GM19239 (cell line): ENCODE results near the gene SYT7.

Experiments
- DNase-seq: peaks from one replicate; pipeline ENCODE4 v3.0.0; 2011; ENCODE audit warnings: low spot score; ENCODE audit not compliant: insufficient read length
- FAIRE-seq: peaks from 2 replicates; lab custom pipeline; 2011; peaks lifted over from hg19 to GRCh38; lab: Jason Lieb, UNC

Gene SYT7

DNA sequence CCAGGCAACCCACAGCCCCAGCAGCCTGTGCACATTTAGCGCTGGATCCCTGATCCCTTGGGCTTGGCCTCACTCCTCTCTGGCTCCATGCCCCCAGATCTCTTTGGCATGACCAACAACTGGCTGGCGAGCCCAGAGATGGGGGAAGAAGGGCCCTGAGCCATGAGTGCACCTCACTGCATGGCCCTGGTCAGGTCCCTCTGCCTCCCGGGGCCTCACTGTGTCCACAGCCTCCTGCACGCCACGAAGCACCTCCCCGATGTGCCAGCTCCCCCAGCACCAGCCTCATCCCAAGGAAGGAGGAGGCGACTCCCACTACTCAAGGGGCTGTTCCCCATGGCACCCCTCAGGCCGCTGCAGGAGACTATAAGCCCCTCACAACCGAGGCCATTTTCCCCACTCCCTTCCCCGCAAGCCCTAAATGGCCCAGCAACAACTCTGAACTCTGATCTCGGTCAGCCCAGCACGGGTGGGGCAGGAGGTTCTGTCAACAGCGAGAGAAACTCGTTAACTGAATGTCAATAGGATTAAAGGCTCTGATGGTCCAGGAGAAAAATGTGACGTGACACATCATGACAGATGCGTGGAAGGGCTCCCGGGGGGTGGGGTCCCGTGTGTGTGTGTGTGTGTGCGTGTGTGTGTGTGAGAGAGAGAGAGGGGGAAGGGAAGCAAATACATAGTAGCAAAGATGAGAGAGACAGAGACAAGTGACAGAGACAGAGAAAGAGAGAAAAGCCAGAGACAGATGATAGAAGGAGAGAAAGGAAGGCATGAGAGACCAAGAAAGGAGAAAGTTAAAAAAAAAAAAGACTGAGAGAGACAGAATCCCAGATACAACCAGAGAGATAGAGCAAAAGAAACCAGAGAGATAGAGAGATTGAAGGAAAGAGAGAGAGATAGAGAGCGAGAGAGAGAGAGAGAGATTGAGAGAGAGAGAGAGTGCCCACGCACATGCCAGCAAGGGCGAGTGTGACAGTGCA is 28.4 kb upstream of the SYT7 start:
- DNase-seq, result no peak
- no peak for FAIRE-seq

- DNase-seq (no peak), FAIRE-seq (no peak)
Observed at GRCh38 chr11:61607920-61608599, 27.2 kb upstream of the SYT7 start.

DNA sequence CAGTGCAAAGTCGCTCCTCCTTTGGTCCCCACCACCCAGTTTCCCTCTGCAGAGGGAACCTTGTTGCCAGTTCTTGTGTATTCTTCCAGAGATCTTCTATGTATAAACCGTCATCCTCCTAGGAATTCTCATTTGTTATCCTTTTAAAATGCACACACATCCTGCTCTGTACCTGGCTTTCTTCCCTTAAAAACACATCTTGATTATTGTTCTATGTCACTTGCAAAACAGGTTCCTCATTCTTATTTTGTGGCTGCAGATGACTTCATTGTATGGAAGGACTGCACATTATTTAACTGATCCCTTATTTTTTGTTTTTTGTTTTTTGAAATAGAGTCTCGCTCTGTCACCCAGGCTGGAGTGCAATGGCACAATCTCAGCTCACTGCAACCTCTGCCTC is 26.6 kb upstream of the SYT7 start:
- FAIRE-seq (no peak), DNase-seq (no peak)

DNA sequence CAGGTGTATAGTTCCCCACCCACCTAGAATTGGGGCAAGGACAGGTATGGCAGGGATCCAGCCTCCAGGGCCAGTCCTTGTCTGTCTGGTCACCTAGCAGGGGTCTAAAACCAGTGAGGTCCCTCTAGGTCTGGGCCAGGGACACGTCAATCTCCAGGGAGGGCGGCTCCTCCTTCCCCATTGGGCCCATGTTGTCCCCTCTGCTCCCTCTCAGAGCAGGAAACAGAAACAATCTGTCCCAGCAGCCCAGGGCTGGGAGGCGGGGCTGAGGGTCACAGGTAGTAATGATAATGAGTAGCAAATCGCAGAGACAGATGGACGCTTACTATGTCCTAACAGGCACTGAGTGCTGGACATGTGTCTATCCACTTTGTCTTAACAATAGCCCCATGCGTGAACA is 22.8 kb upstream of the SYT7 start:
- FAIRE-seq, result no peak

GRCh38 chr11:61602775-61603569 is 22.1 kb upstream of the SYT7 start:
- FAIRE-seq (no peak), DNase-seq (no peak)

More for the DNA sequence above, 22.8 kb upstream of the SYT7 start:
- DNase-seq, result no peak

DNA sequence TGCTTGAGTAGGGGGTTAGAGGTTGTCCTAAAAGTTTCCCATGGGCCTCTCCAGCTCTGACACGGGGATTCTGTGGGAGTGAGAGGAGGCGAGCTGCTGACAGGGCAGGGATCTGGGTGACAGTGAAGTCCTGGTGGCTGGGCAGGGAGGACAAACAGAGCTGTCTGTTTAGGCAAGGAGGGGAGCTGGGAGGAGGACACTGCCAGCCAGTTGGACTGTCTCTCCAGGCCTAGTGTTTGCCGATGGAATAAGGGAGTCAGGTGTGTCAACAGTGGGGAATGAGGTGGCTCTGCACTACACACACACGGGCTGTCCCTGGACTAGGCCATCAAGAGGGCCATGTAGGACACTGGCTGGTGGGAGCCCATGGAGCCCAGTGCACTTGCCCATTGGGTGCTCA is 20.6 kb upstream of the SYT7 start:
- DNase-seq, result no peak
- no peak for FAIRE-seq

DNA sequence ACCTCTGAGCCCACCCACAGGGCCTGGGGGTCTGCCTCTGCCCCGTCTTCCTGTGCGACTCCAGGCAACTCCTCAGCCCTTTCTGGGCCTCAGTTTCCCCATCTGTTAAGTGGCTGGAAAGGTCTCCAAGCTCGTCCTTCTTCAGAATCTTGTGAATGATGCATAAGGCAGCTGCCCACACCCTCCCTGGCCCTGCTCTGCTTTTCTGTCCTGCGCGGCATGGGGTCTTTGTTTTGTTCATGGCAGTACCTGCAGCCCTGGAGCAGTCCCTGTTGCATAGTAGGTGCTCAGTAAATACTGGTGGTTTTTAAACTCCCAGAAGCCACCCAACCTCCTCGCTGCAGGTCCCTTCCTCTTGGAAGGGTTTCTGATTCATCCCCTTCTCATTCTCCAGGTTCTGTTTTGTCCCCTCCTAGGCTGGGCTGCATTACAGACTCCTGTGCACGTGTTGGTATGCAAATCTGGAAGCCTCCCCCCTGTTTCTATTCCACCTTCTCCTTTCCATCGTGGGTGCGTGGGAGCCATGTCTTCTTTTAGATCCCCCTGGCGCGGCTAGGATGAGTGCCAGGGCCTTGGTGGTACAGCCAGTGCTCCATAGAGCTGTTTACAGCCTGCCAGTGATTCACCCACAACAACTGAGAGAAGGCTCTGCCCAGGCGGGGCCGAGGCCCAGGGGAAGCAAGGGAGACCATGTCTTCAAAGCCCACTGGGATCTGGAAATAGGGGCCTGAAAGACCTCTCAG is 19.3 kb upstream of the SYT7 start:
- DNase-seq (no peak), FAIRE-seq (no peak)

GRCh38 chr11:61598886-61599868 is 18.3 kb upstream of the SYT7 start:
- FAIRE-seq, result no peak
- DNase-seq, result no peak

DNA sequence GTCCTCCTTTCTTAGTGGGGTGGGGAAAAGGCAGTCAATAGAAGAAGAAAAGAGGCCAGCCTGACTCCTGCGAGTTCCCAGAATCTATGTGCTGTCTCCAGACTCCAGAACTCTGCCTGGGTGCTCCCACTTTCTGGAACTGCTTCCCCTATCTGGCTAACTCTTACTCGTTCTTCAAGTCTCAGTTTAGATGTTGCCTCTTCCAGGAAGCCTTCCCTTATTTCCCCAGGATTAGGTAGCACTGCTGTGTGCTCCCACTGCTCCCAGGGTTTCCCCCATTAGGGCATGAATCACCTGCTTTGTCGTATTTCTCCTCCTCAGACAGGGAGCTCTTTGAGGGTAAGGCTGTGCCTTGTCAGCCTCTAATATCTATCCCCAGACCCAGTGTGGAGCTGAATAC is 17.5 kb upstream of the SYT7 start:
- FAIRE-seq (no peak), DNase-seq (no peak)

DNA sequence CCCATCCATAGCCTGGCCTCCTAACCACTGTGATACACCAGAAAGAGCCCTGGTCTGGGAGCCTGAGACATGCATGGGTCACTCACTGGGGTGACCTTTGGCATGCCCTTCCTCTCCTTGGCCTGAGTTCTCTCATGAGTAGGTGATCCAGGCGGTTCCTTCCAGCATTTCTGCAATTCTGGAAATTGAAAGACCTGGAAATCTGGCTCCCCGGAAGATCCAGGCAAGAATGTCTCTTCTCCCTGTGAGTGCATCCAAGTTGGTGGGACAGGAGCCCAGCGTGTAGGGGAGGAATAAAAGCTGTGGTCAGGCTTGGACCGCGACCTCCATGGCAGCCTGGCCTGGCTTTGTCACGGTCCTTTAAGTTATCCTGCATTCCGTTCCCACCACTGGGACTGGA is 16.1 kb upstream of the SYT7 start:
- DNase-seq, result no peak
- FAIRE-seq, result no peak

- FAIRE-seq (no peak), DNase-seq (no peak)
Observed at GRCh38 chr11:61596542-61596941, 15.7 kb upstream of the SYT7 start.

DNA sequence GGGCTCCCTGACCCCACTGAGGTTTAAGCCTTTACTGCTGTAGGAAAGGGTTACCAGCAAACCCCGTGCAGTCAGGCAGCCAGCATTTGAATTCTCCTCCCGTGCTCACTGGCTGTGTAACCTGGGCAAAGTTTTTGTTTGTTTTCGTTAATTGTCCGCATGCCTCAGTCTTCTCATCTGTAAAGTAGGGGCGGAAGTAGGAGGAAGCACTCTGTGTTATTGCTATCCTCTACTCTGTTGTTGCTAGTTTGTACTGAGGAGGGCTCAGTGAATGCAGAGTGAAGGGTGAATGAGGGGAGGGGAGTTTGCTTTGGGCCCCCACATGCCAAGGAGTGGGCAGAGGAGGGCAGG is 14.0 kb upstream of the SYT7 start:
- FAIRE-seq (no peak), DNase-seq (no peak)

DNA sequence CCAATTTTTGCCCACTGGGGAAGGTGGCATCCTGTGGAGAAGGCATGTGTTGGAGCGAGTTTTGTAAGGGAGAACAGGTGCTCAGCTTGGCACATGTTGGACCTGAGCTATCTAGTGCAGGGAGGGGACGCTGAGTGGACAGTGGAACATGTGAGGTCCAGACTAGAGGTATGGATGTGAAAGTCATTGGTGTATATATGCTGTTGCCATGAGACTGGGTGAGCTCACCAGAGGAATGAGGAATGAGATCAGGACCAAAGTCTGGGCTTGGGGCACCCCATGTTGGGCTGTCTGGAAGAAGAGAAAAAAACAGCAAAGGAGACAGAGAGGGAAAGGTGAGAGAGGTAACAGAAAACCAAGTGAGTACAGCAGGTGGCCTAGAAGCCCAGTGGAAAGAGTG is 12.3 kb upstream of the SYT7 start:
- DNase-seq (no peak), FAIRE-seq (no peak)

DNA sequence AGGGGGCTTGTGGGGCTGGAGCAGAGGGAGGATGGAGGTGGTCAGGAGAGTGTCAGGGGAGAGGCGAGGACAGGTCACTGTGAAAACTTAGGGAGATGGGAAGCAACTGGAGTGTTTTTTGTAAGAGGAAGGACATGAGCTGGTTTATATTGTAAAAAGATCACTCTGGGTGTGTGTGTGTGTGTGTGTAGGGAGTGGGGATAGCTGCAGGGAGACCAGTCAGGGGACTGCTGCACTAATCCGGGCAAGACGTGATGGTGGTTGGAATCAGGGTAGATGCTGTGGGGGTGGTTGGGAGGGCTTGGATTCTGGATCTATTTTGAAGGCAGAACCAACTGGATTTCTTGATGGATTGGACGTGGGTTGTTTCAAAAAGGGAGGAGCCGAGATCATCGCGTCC is 11.3 kb upstream of the SYT7 start:
- FAIRE-seq (no peak), DNase-seq (no peak)

- FAIRE-seq, result no peak
- DNase-seq, result no peak
Observed at GRCh38 chr11:61589961-61590360, 9.1 kb upstream of the SYT7 start.

- FAIRE-seq, result no peak
- no peak for DNase-seq
Observed at GRCh38 chr11:61588728-61589191, 7.9 kb upstream of the SYT7 start.

DNA sequence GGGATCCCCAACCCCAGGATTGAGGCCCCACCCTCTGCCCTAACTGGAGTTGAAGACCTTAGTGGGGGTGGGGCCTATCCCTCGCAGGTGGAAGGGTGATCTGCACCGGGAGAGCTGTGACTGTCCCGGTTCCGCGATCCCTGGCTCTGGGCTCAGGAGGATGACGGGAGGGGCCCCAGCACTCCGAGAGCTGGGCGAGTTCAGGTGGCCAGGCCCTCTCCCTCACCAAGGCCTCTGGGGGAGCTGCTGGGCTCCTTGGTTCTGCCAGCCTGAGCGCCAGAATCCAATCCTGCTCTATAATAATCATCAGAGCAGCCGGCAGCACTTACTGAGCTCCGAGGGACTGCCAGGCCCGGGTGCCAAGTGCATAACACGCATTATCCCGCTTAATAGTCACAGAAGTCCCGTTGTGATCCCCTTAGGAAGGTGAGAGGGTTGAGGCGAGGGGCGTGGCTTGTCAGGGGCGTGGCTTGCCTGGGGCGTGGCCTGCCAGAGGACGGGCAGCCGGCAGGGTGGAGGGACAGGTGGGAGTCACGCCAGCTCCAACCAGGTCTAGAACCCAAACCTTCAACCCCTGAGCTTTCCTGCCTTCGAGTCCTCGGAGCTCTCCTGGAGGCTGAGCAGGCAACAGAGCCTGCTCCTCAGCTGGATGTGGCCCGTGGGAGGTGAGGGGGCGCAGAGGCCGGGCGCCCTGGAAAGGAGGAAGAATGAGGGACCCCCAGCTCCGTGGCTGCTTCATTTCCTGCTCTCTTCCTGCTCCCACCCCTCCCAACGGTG is 7.3 kb upstream of the SYT7 start:
- peak; percentile 23 for FAIRE-seq
- peak; percentile 46 for DNase-seq

- FAIRE-seq (no peak), DNase-seq (no peak)
Observed at GRCh38 chr11:61587541-61587941, 6.7 kb upstream of the SYT7 start.
